Measurements from ENCODE around the gene BHLHE40.

Gene BHLHE40

GRCh38 chr3:4988983-4989834 is 10.0 kb downstream of the BHLHE40 start:
- Histone ChIP-seq H3K27ac (peak overlapping the region; percentile 71 to 73), H3K4me3 (no peak overlapping the region)
- no peak for TF ChIP-seq CTCF (IDR thresholded peaks at IDR 0.05)
- no peak for DNase-seq (ENCODE audit: low spot score)

GRCh38 chr3:4990069-4990468 is 10.8 kb downstream of the BHLHE40 start:
- H3K27ac ChIP-seq: no peak overlapping the region
- no peak for DNase-seq (ENCODE audit: low spot score)
- TF ChIP-seq CTCF (IDR thresholded peaks at IDR 0.05): no peak
- no peak overlapping the region for H3K4me3 ChIP-seq

GRCh38 chr3:4992118-4992517 is 12.9 kb downstream of the BHLHE40 start:
- DNase-seq (ENCODE audit: low spot score): no peak
- H3K4me3 ChIP-seq: no peak overlapping the region
- TF ChIP-seq CTCF (IDR thresholded peaks at IDR 0.05): no peak
- no peak overlapping the region for H3K27ac ChIP-seq

GRCh38 chr3:4993276-4994143 is 14.3 kb downstream of the BHLHE40 start:
- TF ChIP-seq CTCF (IDR thresholded peaks at IDR 0.05): no peak
- H3K4me3 ChIP-seq: no peak overlapping the region
- DNase-seq (ENCODE audit: low spot score): peak; percentile 69
- peak overlapping the region; percentile 59 to 75 for H3K27ac ChIP-seq

GRCh38 chr3:4994144-4994730 is 15.0 kb downstream of the BHLHE40 start:
- no peak overlapping the region for H3K4me3 ChIP-seq
- no peak for TF ChIP-seq CTCF (IDR thresholded peaks at IDR 0.05)
- H3K27ac ChIP-seq: peak overlapping the region; percentile 75 to 89
- DNase-seq (ENCODE audit: low spot score): peak; percentile 24

GRCh38 chr3:4994823-4995499 is 15.7 kb downstream of the BHLHE40 start:
- Histone ChIP-seq H3K4me3 (no peak overlapping the region), H3K27ac (peak overlapping the region; percentile 75 to 89)
- peak; percentile 95 for DNase-seq (ENCODE audit: low spot score)
- TF ChIP-seq CTCF (IDR thresholded peaks at IDR 0.05): no peak

All from coronary artery (tissue), 2 donors.